Fibroblast of villous mesenchyme (primary cell): ENCODE data around the gene LPIN3. TPM values are rescaled to one million over a fixed set of nuclear protein-coding genes. Genes with fewer than 3 reads are reported as not detected.

ENCODE experiments used
- DNase-seq: peaks from one replicate; pipeline ENCODE4 v3.0.0-alpha.2; 2010; ENCODE audit warnings: low read depth
- H3K4me3 ChIP-seq: 2 replicates; pipeline ENCODE4 v1.5.1; 2011; ENCODE audit warnings: low read depth, mild to moderate bottlenecking, low read length
- total RNA-seq: library from RNA; depleted of rRNA; stranded (reverse); fragments of >200 nt; gene quantifications from 2 replicates; pipeline ENCODE4 v1.2.3, GENCODE V29; 2012
- TF ChIP-seq, protein P1 (sequence below): IDR thresholded peaks from 2 replicates; pipeline ENCODE4 v1.5.1; 2012; ENCODE audit warnings: low read depth, mild to moderate bottlenecking, low read length; ENCODE audit not compliant: insufficient read depth

The LPIN3 gene, protein sequence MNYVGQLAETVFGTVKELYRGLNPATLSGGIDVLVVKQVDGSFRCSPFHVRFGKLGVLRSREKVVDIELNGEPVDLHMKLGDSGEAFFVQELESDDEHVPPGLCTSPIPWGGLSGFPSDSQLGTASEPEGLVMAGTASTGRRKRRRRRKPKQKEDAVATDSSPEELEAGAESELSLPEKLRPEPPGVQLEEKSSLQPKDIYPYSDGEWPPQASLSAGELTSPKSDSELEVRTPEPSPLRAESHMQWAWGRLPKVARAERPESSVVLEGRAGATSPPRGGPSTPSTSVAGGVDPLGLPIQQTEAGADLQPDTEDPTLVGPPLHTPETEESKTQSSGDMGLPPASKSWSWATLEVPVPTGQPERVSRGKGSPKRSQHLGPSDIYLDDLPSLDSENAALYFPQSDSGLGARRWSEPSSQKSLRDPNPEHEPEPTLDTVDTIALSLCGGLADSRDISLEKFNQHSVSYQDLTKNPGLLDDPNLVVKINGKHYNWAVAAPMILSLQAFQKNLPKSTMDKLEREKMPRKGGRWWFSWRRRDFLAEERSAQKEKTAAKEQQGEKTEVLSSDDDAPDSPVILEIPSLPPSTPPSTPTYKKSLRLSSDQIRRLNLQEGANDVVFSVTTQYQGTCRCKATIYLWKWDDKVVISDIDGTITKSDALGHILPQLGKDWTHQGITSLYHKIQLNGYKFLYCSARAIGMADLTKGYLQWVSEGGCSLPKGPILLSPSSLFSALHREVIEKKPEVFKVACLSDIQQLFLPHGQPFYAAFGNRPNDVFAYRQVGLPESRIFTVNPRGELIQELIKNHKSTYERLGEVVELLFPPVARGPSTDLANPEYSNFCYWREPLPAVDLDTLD
- total RNA-seq, result 5.6 and 7.4 TPM in 2 replicates

GRCh38 chr20:41340327-41341055 lies at the start of gene LPIN3:
LPIN3 (plus strand) TSS chr20:41340821; CDS start chr20:41345804, 4,983 bp downstream.
- H3K4me3 ChIP-seq, result peak within 1 kb of the TSS; percentile 65
- TF ChIP-seq, protein P1, sequence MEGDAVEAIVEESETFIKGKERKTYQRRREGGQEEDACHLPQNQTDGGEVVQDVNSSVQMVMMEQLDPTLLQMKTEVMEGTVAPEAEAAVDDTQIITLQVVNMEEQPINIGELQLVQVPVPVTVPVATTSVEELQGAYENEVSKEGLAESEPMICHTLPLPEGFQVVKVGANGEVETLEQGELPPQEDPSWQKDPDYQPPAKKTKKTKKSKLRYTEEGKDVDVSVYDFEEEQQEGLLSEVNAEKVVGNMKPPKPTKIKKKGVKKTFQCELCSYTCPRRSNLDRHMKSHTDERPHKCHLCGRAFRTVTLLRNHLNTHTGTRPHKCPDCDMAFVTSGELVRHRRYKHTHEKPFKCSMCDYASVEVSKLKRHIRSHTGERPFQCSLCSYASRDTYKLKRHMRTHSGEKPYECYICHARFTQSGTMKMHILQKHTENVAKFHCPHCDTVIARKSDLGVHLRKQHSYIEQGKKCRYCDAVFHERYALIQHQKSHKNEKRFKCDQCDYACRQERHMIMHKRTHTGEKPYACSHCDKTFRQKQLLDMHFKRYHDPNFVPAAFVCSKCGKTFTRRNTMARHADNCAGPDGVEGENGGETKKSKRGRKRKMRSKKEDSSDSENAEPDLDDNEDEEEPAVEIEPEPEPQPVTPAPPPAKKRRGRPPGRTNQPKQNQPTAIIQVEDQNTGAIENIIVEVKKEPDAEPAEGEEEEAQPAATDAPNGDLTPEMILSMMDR, result peak; percentile 28

DNA sequence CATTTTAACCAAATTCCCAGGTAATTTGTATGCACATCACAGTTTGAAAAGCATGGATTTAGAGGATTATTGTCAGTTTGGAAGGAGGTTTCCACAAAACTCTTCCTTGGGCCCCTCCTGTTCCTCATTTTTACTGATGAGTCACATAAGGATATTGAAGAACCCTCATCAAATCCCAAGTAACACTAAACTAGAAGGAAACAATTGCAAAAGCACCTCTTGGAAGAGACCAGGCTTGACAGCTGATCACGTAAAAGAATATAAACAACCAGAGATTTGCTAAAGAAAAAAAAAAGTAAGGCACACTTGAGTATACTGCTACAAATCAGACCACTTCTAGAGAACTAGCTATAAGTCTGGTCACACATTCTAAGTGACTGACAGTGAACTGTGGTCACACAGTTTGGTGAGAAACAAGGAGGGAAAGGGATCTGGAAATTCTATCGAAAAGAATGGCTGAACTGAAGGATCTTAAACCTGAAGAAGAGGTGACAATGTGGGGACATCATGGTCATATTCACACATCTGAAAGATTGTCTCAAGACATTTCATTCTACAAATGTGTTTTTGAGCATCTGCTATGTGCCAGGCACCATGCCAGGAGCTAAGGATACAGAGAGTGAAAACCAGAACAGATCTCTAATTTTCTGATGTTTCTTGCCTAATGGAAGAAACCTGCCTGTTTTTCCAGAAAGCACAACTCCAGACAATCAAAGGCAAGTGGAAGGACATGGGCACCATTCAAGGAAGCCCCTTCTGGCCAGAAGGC lies 47.2 kb upstream of the LPIN3 start:
- no peak overlapping the region for H3K4me3 ChIP-seq
- TF ChIP-seq, protein P1, result no peak
- DNase-seq, result peak; percentile 79

More at GRCh38 chr20:41340327-41341055, at the start of gene LPIN3:
- peak; percentile 94 for DNase-seq

GRCh38 chr20:41299899-41300298 lies 40.7 kb upstream of the LPIN3 start:
- DNase-seq, result no peak

GRCh38 chr20:41300383-41300782 lies 40.2 kb upstream of the LPIN3 start:
- TF ChIP-seq, protein P1, result no peak
- H3K4me3 ChIP-seq, result no peak overlapping the region
- no peak for DNase-seq

More at GRCh38 chr20:41299899-41300298, 40.7 kb upstream of the LPIN3 start:
- no peak overlapping the region for H3K4me3 ChIP-seq
- TF ChIP-seq, protein P1, result no peak

GRCh38 chr20:41300886-41301285 lies 39.7 kb upstream of the LPIN3 start:
- no peak for DNase-seq
- TF ChIP-seq, protein P1, result no peak
- no peak overlapping the region for H3K4me3 ChIP-seq

DNA sequence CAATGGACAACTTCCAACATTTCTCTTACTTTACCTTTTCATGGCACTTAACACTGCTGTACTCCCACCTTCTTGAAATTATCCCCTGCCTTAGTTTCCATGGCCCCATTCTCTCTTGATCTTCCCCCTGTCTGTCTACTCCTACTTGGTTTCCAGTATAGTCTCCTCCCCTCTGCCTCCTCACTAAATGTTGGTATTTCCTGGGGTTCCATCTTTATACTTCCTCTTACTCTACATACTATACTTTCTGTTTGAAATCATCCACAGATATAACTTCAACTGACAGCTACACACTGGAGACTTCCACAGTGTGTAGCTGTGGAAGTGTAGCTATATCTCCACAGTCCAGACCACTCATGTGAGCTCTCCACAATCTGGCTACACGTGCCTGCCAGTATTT lies 36.6 kb upstream of the LPIN3 start:
- TF ChIP-seq, protein P1, result no peak
- no peak for DNase-seq
- no peak overlapping the region for H3K4me3 ChIP-seq
